ENCODE data around the gene SEH1L. TPM values are rescaled to one million over a fixed set of nuclear protein-coding genes. Genes with fewer than 3 reads are reported as not detected.

Gene SEH1L
- total RNA-seq, 4 donors from 2014 or later: 21.9 to 55.5 (median 38.9) TPM

- H3K4me1 ChIP-seq: peaks cover 0 to 17% (median 0%) of the 10 kb centered on the region in 3 donors
- peaks cover 0 to 35% (median 0%) of the 10 kb centered on the region in 3 donors for H3K36me3 ChIP-seq
- TF ChIP-seq, protein P1, sequence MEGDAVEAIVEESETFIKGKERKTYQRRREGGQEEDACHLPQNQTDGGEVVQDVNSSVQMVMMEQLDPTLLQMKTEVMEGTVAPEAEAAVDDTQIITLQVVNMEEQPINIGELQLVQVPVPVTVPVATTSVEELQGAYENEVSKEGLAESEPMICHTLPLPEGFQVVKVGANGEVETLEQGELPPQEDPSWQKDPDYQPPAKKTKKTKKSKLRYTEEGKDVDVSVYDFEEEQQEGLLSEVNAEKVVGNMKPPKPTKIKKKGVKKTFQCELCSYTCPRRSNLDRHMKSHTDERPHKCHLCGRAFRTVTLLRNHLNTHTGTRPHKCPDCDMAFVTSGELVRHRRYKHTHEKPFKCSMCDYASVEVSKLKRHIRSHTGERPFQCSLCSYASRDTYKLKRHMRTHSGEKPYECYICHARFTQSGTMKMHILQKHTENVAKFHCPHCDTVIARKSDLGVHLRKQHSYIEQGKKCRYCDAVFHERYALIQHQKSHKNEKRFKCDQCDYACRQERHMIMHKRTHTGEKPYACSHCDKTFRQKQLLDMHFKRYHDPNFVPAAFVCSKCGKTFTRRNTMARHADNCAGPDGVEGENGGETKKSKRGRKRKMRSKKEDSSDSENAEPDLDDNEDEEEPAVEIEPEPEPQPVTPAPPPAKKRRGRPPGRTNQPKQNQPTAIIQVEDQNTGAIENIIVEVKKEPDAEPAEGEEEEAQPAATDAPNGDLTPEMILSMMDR (IDR thresholded peaks at IDR 0.05): no peak
- TF ChIP-seq POLR2A (IDR thresholded peaks at IDR 0.05): no peak
- intact Hi-C loops (cut with DNase I): no loop called here
- H3K27me3 ChIP-seq: no peaks in the 10 kb centered on the region
- H3K9me3 ChIP-seq: no peaks in the 10 kb centered on the region
- no peak overlapping the region for H3K27ac ChIP-seq
- no peak overlapping the region for H3K4me3 ChIP-seq
- DNase-seq: no peak
- 73 to 75% methylated on average over 6 of the region's 6 CpGs for WGBS, 2 donors
Observed at GRCh38 chr18:12998332-12999060, 50.7 kb downstream of the SEH1L start.

- 59 to 75% methylated on average over 7 of the region's 7 CpGs for WGBS, 2 donors
- Histone ChIP-seq H3K4me3 (no peak overlapping the region), H3K36me3 (peaks cover 0 to 70% (median 0%) of the 10 kb centered on the region in 3 donors), H3K27me3 (no peaks in the 10 kb centered on the region), H3K9me3 (no peaks in the 10 kb centered on the region), H3K4me1 (peaks cover 0 to 3% (median 0%) of the 10 kb centered on the region in 3 donors), H3K27ac (no peak overlapping the region)
- intact Hi-C loops (cut with DNase I): no loop called here
- no peak for TF ChIP-seq POLR2A (IDR thresholded peaks at IDR 0.05)
- TF ChIP-seq, protein P1 (IDR thresholded peaks at IDR 0.05): peak in 3 of 6 experiments; percentile 10 to 38 (median 23)
- DNase-seq: no peak
Observed at GRCh38 chr18:13003466-13003896, 55.7 kb downstream of the SEH1L start.

DNA sequence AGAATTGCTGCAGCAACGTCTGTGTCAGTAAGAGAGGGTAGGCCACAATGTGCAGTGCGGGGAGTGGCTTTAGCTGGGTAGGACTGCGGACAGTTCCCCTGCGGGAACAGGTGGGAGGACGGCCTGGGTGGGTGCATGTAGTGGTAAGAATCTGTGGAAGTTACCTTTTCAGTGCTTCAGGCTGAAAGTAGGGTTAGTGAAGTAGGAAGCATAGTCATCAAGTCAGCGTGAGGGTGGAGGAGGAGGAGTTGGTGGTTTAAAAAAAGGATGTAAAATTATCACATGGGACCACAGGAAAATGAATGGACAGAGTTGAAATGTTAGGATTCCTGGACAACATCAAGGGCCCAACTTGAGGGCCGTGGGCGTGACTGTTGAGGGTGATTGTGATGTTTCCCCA lies 56.6 kb downstream of the SEH1L start:
- 80 to 87% methylated on average over 8 of the region's 8 CpGs for WGBS, 2 donors
- intact Hi-C loops (cut with DNase I): no loop called here
- Histone ChIP-seq H3K4me3 (no peak overlapping the region), H3K36me3 (peaks cover 1 to 79% (median 8%) of the 10 kb centered on the region in 3 donors), H3K27ac (no peak overlapping the region), H3K4me1 (no peaks in the 10 kb centered on the region), H3K9me3 (no peaks in the 10 kb centered on the region), H3K27me3 (no peaks in the 10 kb centered on the region)
- TF ChIP-seq POLR2A (IDR thresholded peaks at IDR 0.05): no peak
- TF ChIP-seq, protein P1 (IDR thresholded peaks at IDR 0.05): no peak
- DNase-seq: no peak

- H3K9me3 ChIP-seq: no peaks in the 10 kb centered on the region
- TF ChIP-seq, protein P1 (IDR thresholded peaks at IDR 0.05): no peak
- H3K27ac ChIP-seq: no peak overlapping the region
- no peak for DNase-seq
- WGBS, 2 donors: 85 to 100% methylated on average over 1 of the region's 1 CpG
- H3K36me3 ChIP-seq: peaks cover 5 to 85% (median 8%) of the 10 kb centered on the region in 3 donors
- intact Hi-C loops (cut with DNase I): no loop called here
- H3K4me1 ChIP-seq: no peaks in the 10 kb centered on the region
- no peaks in the 10 kb centered on the region for H3K27me3 ChIP-seq
- no peak overlapping the region for H3K4me3 ChIP-seq
Observed at GRCh38 chr18:13005289-13005688, 57.5 kb downstream of the SEH1L start.

- H3K27me3 ChIP-seq: no peaks in the 10 kb centered on the region
- peaks cover 5 to 84% (median 8%) of the 10 kb centered on the region in 3 donors for H3K36me3 ChIP-seq
- DNase-seq: no peak
- H3K4me3 ChIP-seq: no peak overlapping the region
- H3K9me3 ChIP-seq: no peaks in the 10 kb centered on the region
- H3K4me1 ChIP-seq: no peaks in the 10 kb centered on the region
- no peak for TF ChIP-seq POLR2A (IDR thresholded peaks at IDR 0.05)
- TF ChIP-seq, protein P1 (IDR thresholded peaks at IDR 0.05): no peak
- no peak overlapping the region for H3K27ac ChIP-seq
- intact Hi-C loops (cut with DNase I): no loop called here
- 79 to 86% methylated on average over 12 of the region's 12 CpGs for WGBS, 2 donors
Observed at GRCh38 chr18:13006531-13007247, 58.9 kb downstream of the SEH1L start.

Data from esophagus squamous epithelium (tissue), 5 donors.